ENCODE results near the gene TDRD7.
A peak's percentile ranks its signal among the peaks of the same experiment; 100 is the strongest.

Gene TDRD7, protein sequence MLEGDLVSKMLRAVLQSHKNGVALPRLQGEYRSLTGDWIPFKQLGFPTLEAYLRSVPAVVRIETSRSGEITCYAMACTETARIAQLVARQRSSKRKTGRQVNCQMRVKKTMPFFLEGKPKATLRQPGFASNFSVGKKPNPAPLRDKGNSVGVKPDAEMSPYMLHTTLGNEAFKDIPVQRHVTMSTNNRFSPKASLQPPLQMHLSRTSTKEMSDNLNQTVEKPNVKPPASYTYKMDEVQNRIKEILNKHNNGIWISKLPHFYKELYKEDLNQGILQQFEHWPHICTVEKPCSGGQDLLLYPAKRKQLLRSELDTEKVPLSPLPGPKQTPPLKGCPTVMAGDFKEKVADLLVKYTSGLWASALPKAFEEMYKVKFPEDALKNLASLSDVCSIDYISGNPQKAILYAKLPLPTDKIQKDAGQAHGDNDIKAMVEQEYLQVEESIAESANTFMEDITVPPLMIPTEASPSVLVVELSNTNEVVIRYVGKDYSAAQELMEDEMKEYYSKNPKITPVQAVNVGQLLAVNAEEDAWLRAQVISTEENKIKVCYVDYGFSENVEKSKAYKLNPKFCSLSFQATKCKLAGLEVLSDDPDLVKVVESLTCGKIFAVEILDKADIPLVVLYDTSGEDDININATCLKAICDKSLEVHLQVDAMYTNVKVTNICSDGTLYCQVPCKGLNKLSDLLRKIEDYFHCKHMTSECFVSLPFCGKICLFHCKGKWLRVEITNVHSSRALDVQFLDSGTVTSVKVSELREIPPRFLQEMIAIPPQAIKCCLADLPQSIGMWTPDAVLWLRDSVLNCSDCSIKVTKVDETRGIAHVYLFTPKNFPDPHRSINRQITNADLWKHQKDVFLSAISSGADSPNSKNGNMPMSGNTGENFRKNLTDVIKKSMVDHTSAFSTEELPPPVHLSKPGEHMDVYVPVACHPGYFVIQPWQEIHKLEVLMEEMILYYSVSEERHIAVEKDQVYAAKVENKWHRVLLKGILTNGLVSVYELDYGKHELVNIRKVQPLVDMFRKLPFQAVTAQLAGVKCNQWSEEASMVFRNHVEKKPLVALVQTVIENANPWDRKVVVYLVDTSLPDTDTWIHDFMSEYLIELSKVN

DNA sequence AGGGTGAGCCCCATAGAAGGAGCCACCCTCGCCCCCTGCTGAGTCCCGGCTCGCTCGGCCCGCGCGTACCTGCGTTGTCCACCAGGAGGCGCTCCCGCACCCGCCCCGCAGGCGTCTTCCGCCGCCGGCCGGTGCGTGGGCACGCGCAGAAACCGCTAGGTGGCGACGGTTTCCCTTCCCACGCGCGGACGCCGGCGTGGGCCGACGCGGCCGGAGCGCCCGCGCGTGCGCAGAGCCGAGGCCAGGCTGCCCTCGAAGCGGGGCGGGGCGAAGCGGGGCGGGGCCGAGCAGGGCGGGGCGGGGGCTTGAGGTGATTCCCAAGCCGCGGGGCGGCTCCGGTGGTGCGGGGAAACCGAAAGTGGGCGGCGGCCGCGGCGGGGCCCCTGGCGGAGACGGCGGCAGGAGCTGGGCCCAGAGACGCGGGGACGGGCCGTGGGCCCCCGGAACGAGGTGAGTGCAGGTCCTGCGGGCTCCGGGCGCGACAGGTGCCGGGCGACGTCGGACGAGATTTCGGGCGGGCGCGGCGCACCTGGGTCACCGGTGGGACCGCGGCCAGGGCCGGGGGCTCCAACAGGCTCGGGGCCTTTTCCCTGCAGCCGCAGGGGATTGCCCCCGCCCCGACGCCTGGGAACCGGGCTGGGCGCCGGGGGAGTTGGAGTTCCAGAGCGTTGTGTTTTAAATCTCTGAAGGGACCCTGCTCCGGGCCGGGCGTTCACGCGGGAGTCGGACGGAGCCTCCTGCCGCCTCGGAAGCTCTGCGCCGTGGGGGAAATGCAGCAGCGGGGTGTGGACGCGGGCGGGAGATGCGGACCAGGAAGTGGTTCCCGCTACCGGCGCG lies at the start of gene TDRD7:
TDRD7 (plus strand) TSS at position 308 of the 837 bp plus-strand sequence. CDS start 16,370 bp downstream, outside the sequence.
- DNase-seq (ENCODE audit: extremely low read depth, low read depth) = peak; percentile 58
- TF ChIP-seq, protein P1, sequence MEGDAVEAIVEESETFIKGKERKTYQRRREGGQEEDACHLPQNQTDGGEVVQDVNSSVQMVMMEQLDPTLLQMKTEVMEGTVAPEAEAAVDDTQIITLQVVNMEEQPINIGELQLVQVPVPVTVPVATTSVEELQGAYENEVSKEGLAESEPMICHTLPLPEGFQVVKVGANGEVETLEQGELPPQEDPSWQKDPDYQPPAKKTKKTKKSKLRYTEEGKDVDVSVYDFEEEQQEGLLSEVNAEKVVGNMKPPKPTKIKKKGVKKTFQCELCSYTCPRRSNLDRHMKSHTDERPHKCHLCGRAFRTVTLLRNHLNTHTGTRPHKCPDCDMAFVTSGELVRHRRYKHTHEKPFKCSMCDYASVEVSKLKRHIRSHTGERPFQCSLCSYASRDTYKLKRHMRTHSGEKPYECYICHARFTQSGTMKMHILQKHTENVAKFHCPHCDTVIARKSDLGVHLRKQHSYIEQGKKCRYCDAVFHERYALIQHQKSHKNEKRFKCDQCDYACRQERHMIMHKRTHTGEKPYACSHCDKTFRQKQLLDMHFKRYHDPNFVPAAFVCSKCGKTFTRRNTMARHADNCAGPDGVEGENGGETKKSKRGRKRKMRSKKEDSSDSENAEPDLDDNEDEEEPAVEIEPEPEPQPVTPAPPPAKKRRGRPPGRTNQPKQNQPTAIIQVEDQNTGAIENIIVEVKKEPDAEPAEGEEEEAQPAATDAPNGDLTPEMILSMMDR (IDR thresholded peaks at IDR 0.05; ENCODE audit: low read depth, low read length) = peak; percentile 83

DNA sequence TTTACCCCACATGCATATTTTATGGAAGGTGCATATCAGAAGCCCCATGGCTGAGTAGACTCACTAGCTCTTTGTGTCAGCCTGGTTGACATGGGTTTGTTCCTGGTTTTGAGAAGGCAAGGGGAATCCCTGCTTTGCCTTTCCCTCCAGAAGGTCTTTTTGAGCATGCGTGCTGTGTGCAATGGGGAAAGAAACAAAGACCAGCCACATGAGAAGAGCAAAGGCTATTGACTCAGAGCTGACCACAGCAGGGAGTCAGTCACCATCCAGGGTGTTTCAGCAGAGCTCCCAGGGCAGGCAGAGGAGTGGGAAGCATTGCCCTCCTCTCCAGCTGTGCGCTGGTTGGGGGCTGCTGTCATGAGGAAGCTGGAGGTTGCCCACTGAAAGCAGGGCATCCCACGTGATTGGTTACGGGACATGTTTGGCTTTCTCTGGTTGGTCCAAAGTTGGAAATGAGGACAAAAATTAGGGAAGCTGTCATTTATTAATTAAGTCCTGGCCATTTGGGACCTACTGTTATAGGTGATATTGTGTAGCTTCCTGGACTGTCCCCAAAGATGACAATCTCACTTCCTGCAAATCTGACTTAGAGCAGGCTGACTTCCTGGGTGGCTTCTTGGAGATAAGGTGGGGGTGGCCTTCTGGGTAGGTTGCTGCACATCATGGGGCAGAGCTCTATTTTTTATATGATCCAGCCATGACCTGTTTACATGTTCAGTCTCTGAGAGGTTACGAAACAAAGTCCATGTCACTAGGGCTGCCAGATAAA lies 48.9 kb upstream of the TDRD7 start:
- TF ChIP-seq, protein P1 (IDR thresholded peaks at IDR 0.05; ENCODE audit: low read depth, low read length) = no peak
- no peak for DNase-seq (ENCODE audit: extremely low read depth, low read depth)

DNA sequence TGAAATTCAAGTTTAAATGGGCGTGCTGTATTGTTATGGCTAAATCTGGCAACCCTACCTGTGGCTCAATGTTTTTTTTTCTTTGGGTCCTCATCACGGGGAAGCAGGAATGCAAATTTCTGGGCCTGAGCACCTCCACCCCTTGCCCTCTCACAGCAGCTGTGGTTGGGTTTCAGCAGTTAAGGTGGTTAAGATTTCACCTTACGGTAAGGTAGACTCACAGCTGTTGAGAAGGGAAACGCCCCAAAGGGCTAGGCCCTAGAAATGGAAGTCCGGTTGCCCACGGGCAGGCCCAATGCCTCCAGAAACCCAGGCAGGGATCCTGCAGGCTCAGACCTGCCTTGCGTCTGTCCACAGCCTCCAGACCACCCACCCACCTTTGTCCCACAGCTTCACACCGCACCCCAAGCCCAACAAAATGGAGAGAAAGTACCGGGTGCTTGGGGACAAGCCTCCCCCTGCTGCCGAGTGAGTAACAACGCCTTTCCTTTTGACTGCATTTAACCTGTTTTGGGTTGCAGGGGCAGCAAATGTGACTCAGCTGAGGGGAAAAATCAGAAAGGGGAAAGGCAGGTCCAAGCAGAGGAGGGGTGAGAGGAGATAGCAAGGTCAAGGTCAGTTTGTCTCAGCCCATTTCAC lies 48.1 kb upstream of the TDRD7 start:
- DNase-seq (ENCODE audit: extremely low read depth, low read depth) = no peak

DNA sequence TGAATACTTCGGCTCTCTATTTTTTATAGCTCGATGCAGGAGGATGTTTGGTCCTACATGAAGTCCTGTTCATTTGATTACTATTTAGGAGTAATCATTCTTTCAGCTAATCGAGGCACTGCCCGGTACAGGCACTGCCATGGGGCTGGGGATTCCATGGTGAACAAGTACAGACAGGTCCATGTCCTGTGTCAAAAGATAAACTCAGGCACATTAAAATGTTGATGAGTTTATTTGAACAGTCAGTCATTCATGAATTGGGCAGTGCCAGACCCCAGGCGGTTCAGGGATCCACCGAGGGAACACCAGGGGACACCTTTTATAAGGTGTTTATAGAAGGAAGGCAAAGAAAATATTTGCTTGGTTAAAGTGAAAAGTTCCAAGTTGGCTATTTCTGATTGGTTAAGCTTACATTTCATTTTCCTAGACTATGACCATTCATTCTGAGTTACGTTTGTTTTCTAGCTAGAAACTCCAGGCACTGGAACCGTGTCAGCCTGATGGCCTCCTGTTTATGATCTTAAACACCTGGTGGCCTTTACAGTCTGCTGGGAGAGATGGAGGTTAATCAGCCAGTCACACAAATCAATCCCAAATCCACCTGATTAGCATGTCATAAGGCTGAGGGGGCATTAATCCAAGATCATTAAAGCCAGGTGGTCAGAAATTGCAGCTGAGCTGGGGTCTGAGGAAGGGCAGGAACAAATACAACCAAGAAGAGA lies 47.0 kb upstream of the TDRD7 start:
- TF ChIP-seq, protein P1 (IDR thresholded peaks at IDR 0.05; ENCODE audit: low read depth, low read length) = no peak
- DNase-seq (ENCODE audit: extremely low read depth, low read depth) = no peak

More for the DNA sequence above, 48.1 kb upstream of the TDRD7 start:
- TF ChIP-seq, protein P1 (IDR thresholded peaks at IDR 0.05; ENCODE audit: low read depth, low read length) = no peak

DNA sequence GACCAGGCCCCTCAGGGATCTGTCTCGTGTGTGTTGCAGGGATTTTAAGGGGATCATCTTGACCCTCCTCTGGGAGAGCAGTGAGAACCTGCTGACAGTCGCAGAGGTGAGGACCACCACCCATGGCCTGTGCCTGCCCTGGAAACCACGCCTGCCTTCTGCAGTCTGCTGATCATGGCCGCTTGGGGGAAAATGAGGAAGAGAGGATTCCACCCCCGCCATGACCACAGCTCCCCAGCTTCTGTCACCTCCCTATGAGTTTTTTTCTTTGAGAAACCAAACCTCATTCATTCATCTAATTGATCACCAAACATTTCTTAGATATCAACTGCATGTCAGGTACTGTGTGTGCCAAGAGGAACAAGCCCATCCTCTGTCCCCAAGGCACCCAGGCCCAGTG lies 46.3 kb upstream of the TDRD7 start:
- DNase-seq (ENCODE audit: extremely low read depth, low read depth) = no peak
- TF ChIP-seq, protein P1 (IDR thresholded peaks at IDR 0.05; ENCODE audit: low read depth, low read length) = no peak

Measured in AG09319 (cell line).